Activated CD8-positive, alpha-beta memory T cell treated with anti-CD3 and anti-CD28 coated beads for 1 hour (primary cell): ENCODE measurements around the gene SLC30A7.

ENCODE experiments used
- DNase-seq, 2 donors: peaks; one replicate each; pipeline ENCODE4 v3.0.0-alpha.2; 2020; ENCODE audit warnings: low read depth in 1 of 2; ENCODE audit errors: extremely low read depth in 1 of 2

SLC30A7 gene

DNA sequence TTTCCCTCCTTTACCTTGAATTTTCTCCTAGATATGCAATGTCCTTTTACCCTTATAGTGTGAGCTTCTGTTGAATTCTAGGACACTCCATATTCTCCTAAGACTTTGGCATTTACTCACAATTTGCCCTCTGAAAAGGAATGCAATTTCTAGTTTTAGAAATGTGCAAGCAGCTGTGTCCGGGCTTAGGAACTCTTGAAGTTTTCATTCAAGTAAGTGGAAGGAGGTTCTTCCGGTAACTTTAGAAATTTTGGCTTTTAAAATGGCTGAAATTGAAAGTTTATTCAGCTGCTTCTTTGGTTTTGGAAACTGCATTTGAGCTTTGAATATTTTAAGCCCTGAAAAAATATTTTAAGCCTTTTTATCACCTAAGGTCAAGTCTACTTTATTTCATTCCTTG, 73.4 kb downstream of the SLC30A7 start:
- no peak for DNase-seq

DNA sequence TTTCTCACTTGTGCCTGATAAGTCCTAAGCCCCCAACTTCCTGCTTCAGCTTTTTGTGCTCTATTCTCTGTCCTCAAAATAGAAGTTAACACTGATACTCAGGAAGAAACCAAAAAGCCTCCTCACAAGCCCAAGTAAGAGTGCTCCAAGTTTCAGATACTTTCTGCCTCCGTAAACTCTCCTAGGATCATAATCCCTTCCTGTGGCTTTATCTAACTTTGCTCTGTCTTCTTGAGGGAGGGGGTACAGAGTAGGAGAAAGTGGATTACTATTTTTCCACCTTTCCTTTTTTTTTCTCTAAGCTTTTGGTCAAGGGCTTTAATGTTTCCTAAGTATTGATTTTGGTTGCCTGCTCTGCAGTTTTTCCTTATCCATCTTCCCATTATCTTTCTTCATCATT, 75.1 kb downstream of the SLC30A7 start:
- no peak for DNase-seq

DNA sequence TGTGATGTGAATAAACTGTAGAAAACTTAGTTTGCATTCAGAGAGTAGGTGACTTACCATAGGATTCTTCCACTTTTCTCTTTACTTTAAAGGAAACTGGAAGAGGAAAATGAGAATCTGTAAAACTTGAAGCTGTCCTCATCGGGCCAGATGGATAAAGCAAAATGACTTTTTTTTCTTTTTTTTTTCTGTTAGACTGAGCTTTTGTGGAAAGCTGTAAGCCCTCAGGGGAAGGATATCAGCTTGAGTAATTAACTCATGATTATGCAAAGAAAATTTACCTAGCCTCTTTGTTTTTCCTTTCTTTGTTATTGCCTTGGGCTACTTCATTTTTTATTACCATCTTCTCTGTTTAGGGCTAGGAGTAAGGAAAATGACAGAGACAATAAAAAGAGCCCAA, 76.3 kb downstream of the SLC30A7 start:
- DNase-seq = no peak

DNA sequence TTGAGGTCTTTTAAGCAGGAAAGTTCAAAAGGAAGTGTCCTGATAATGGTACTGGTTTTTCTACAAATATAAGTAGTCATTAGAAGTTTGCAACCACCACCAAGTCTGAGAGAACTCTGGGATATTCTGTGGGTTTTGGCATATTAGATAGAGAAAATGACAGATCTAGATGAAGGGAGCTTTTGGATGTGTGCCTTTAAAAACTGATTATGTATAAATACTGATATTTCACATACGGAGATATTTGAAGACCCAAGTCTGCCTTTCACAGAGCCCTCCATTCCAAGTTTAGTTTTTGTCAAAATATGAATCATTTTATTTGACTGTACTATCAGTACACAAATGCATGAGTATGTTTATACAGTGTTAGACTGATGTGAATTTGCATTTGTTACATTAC, 81.0 kb downstream of the SLC30A7 start:
- no peak for DNase-seq

DNA sequence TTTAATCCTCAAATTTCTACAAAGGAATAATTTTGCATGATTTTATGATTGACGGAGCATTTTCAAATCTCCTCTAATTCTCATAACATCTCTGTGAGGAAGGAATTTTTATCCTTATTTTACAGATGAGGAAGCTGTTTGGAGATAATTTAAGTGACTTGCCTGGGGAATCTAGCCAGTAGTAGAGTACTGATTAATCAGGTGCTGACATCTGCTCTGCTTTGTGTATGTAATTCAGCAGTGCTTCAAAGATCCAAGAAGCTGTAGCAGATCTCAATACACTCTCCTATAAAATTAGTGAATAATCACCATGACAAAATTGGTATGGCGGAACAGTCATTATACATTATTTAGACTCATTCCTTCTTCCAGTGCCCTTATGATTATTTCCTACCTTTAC, 83.7 kb downstream of the SLC30A7 start:
- DNase-seq = no peak

DNA sequence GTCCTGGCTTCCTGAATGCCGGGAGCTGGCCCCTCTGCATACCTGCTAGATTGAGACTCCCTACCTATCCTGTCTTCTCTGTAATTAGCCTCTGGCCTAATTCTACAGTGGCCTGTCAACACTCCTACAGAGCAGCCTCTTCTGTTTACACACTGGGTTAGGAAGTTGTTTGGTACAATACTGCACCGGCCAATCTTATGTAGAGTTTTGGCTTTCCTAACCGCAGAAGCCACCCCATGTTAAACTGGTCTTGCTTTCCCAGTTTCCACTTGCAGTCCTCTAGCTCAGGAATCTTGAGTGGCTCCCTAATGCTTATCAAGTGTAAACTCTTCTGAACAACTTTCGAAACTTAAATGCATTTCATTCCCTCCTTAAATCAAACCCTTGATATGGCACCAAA, 86.9 kb downstream of the SLC30A7 start:
- no peak for DNase-seq

DNA sequence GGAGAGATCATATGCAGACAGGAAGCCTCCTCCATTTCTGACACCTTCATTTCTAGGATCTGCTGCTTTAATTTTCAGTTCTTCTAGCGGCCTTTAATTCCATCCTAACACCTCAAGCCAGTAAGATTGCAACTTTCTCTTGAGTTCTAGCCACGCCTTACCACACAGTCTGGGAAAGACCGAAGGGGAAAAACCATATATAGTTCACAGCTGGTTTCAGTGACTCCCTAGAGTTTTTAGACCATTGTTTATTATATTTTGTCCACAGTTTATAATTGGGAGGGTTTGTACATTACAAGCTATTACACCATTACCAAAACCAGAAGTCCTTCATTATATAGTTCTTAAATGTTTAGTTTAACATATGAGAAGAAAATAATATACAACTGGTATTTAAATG, 92.2 kb downstream of the SLC30A7 start:
- no peak for DNase-seq

DNA sequence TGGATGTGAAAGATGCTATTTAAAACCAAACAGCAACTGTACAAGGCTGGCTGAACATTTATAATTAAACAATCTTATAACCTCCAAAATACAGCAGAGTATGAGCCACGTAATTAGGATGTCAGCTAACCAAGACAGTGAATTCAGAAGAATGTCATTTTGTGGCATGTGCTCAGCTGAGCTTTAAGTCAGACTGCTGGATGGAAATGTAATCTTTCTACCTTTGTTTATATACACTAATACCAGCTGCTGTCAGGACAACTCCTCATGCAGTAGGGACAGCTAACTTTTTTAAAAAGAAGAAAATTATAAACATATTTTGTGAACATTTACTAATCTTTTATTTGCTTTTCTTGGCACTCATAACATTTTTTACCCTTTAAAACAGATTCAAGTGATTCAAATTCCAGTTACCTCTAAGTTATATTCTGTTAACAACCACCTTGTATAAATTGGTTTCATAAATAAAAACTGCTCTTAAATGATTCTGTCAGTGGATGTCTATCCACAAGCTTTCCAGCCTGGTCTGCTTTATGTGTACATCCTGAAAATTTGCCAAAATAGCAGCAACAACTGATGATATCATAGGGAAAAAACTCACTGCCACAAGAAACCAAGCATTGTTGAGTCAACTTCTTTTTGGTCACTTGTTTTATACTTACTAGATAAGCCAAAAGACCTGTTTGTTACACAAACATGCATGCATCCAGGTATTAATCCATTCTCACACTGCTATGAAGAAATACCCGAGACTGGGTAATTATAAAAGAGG, 93.6 kb downstream of the SLC30A7 start:
- DNase-seq = no peak

DNA sequence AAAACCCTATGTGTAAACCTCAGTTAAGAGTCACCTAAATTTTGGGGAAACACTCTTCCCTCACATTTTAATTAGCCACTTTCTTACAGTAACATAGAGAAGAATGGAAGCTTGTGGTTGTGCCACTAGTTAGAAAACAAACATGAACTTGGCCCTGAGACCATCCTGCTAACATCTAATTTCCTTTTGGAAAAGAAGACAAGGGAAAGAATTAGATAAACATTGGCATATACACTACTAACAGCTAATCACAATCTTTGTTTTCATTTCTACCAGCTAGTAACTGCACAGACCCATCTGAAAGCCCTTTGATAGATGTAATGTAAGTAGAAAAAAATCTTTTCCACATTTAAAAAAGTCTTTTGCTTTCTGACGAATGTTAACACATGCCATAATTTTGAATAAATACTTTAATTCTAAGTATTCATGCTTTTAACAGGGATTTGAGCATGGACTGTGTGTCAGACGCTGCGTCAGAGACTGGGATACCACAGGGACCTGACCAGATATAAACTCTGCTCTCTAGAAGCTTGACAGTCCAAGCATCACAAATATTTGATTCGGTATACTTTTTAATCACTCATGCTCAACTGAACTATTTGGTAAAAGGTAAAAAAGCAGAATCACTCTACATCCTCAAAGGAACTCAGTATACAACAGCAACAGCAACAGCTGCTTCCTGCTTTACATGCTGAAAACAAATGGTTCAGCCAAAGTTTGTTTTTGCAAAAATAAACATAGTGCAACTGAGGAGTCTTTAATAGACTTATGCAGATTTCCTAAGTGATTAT, 99.5 kb downstream of the SLC30A7 start:
- DNase-seq = no peak

DNA sequence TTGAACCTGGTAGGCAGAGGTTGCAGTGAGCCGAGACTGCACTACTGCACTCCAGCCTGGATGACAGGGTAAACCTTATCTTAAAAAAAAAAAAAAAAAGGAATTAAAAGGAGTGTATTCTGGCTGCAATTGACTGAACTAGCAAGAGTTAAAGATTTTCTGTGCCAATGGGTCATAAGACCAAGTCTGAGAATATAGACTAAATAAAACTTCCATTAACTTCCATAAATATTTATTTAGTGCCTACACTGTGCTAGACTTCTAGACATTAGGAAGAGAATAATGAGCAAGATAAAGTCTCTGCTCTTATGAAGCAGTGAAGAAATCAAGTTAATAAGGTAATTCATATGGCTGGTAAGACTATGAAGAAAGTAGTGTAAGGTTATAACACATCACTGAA, 102.5 kb downstream of the SLC30A7 start:
- no peak for DNase-seq

DNA sequence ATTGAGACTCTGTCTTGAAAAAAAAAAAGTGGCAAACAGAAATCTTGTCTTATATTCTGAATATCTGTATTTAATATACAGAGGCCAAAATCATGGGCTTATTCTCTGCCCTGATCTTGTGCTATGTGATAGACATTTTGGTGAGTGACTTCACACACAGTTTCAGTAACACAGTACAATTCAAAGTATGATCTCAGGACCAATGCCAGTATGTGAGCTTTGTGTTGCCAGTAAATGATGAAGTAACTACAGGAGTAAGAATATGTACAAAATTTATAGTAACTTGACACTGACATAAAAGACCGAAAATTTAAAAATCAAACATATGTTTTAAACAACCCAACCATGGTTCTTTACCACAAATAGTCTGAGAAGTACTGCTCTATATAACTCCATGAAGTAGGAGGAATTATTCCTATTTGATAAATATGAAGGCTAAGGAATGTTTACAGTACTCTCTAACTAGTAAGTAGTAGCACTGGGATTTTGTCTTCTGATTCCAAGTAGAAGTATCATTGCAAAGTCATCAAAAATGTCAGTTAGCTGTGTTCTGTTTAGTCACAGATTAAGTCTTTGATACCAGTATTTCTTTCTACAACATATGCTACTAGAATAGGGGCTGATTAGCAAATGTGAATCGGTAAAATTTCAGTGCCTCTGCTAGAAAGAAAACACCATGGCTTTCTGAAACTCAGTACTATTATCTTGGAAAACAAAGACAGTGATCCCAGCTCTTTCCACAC, 104.4 kb downstream of the SLC30A7 start:
- no peak for DNase-seq

DNA sequence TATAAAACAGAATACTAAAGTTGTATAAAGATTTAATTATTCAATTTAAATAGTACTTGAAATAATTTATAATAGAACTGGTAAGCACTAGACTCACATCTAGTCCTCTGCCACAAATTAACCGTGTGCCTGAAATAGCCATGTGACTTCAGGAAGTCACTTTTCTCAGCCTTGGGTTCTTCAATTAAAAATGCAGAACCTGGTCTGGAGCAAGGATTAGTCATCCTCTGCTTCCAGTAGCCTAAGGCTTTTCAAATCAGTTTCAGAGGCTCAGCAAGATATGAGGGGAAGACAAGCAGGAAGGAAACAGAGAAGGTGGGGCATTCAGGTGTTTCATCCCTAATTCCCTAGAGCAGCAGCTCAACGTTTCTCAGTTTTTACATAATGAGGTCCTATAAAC, 106.7 kb downstream of the SLC30A7 start:
- DNase-seq = no peak

DNA sequence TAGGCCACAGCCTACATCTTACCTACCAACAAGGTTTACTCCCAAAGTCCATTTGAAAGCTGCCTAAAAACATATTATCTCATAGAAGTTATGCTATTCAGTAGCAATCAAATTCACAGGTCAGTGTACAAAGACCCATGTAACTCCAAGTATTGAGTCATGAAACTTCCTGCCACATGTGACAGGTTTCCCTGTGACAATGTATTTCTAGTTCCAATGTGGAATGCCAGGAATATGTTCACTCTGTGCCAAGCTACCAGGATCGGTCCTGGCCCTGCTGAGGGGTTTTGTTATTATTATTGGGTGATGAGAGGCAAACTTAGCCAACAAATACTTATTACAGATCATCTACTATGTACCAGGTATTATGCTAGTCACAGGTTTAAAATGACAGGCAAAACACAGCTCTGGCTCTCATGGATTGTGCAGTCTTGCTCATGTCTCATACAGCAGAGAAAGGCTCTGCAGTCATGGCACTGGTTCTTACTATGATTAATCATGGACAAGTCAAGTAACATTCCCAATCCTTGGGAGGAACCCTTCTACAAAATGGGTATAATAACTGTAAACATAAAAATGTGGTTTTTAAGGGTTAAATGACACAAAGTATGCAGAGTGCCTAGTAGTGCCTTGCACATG, 107.2 kb downstream of the SLC30A7 start:
- no peak for DNase-seq

DNA sequence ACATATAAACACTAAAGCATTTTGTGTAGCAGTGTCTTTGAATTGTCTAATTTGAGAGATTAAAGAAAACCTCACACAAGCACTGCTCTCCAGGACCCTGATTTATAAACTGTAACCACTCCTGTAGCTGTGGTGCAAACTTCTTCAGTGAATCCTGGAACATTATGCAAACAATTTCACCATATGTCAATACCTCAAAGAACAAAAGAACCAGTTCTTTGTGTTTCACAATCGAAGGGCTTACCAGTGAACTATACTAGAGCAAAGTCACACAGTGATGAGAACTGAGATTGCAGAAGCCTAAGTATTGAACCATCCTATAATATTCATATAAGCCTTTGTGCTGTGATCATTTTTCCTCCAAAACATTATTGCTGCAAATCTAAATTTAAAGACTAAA, 108.2 kb downstream of the SLC30A7 start:
- no peak for DNase-seq

DNA sequence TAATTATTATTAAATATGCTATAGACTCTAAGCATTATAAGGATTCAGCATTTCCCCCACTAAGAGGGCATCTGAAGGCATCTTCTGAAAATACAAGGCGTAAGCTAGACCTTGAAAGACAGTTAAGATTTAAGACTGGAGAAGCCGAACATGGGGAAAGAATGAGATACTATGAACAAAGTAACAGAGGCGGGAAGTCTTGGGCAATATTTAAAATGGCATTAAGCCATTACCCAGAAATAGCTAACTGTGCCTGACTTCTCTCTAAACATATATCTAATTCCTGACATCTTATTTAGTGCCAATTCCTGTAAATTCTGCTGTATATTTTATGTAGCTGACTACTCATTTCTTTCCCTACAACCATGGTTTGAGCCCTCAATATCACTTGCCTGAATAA, 108.8 kb downstream of the SLC30A7 start:
- DNase-seq = no peak

DNA sequence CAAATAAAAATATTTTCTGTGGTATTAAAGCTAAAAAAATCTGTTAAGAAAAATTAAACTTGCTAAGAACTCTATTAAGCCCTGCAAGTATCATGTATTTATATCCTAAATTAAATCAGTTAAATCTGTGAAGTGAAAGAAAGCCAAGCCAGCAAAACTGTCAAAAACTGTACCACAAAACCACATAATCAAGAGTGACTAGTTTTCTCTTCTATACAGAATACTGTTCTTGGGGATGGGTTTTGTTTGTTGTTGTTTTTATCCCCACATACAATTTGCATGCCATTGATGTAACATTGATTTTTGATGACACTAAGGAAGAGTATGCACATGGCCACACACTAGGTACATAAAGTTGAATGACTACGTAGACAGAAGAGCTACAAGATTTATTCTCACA, 109.3 kb downstream of the SLC30A7 start:
- no peak for DNase-seq

DNA sequence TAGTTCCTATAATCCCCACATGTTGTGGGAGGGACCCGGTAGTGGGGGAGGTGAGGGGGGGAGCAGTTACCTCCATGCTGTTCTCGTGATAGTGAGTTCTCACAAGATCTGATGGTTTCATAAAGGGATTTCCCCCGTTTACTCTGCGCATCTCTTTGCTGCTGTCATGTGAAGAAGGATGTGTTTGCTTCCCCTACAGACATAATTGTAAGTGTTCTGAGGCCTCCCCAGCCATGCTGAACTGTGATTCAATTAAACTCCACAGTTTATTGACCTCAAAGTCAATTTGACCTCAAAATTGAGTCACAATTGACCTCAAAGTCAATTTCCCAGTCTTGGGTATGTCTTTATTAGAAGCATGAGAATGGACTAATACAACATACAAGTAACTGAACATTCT, 110.0 kb downstream of the SLC30A7 start:
- no peak for DNase-seq

DNA sequence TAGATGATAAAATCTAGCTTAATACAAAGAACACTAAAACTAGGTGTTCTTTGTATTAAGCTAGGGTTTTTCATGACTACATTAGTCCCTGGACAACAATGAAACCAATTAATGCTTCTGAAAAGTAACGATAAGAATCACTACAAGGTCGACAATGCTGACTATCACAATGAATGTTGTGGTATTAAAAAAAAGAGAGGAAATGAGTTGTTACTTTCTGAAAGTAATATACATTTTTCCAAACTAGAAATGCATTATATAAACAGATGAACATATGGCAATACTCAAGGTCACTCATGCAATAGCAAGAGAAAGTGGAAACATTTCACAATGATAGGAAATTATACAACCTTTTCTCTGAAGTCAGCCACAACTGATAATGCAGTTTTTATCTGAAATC, 110.7 kb downstream of the SLC30A7 start:
- no peak for DNase-seq

DNA sequence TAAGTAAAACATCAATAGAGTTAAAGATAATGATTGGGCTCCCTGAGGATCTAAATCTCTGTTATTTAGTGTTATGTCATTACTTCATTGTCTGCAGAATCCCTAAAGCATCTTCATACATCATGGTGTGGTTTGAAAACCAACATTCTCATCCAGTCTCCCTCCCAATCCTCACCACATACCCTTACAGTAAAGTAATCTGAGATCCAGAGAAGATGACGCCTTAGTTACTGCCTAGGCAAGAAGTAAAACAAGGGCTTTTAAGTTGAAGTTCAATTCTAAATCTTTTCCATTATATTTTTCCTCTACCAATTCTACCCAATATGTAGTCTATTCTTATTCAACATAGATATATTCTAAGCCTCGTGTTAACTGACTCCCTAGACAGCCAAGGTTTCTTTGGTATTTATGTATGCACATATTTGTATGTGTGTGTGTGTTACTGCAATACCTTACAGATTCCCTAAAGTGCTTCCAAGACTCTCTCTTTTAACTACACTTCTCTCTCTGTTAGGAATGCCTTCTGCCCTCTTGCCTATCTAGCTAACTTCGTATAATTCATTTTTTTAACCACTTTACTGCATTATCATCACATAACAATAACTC, 112.4 kb downstream of the SLC30A7 start:
- no peak for DNase-seq

DNA sequence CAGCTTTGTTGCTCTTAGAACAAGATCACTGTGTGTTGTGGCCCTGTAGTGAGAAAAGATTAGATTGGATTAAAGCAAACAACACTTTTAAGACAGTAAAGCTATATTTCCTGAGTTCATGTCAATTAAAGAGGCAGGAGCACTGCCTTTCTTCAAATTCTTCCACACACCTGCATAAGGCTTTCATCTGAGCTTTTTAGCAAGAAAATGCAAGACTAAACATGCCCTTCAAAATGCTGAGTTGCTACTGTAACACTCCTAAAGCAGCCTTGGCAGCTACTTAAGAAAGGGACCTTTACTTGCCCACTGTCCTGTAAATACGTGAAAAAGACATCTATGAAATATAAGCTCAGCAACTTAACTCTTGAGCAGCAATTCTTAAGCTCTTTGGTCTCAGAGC, 117.9 kb downstream of the SLC30A7 start:
- DNase-seq = no peak

DNA sequence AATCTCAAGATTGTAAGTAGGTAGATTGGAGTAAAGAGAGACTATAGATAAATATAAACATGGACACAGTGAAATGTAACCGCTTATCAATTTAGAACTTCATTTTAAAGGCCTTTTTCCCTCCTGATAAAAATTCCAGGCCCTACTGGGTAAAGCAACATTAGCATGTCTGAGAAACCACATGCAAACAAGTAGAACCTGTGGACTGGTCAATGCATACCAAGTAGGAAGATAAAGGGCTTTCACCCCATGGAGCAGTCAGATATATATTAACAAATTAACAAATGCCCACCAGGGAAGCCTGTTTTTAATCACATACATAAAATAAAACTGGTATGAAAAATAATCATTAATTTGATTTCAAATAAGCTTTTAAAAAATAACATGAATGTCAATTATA, 121.6 kb downstream of the SLC30A7 start:
- no peak for DNase-seq
